ENCODE results near the gene EPX. TPM values are rescaled to one million over a fixed set of nuclear protein-coding genes. Genes with fewer than 3 reads are reported as not detected.

Gene EPX
- polyA plus RNA-seq, 1 experiment = not detected

- H3K27ac ChIP-seq (ENCODE audit: low read depth, low read length) = no peak overlapping the region
- DNase-seq (ENCODE audit: low read depth, low spot score) = no peak
- TF ChIP-seq CTCF (IDR thresholded peaks at IDR 0.05; ENCODE audit: low read depth, low read length) = no peak
- ChIA-PET POLR2A (no interaction called here), CTCF (interaction anchor here (1.6 kb wide), 1 partner anchor 9 kb away, joined by 7 read pairs; no protein-coding TSS in a partner anchor)
- peaks cover 5% of the 10 kb centered on the region for H3K27me3 ChIP-seq (ENCODE audit: control insufficient read depth, insufficient read depth, low read length)
- H3K9me3 ChIP-seq (ENCODE audit: control insufficient read depth, insufficient read depth, low read length) = no peaks in the 10 kb centered on the region; the same call in 1 of the 2 replicates
- H3K4me3 ChIP-seq (ENCODE audit: low read depth, low read length) = no peak overlapping the region
These were observed 1.2 kb upstream of the EPX start for GRCh38 chr17:58191241-58191896.

GRCh38 chr17:58193641-58194255 is 1.2 kb downstream of the EPX start:
- no peak overlapping the region for H3K27ac ChIP-seq (ENCODE audit: low read depth, low read length)
- no peak for DNase-seq (ENCODE audit: low read depth, low spot score)
- peaks cover 3% of the 10 kb centered on the region for H3K27me3 ChIP-seq (ENCODE audit: control insufficient read depth, insufficient read depth, low read length)
- TF ChIP-seq CTCF (IDR thresholded peaks at IDR 0.05; ENCODE audit: low read depth, low read length) = no peak
- H3K4me3 ChIP-seq (ENCODE audit: low read depth, low read length) = no peak overlapping the region
- no peaks in the 10 kb centered on the region; the same call in 1 of the 2 replicates for H3K9me3 ChIP-seq (ENCODE audit: control insufficient read depth, insufficient read depth, low read length)
- POLR2A ChIA-PET = no interaction called here
- CTCF ChIA-PET = no interaction called here

- Histone ChIP-seq H3K27ac (ENCODE audit: low read depth, low read length) (no peak overlapping the region), H3K27me3 (ENCODE audit: control insufficient read depth, insufficient read depth, low read length) (peaks cover 6% of the 10 kb centered on the region), H3K4me3 (ENCODE audit: low read depth, low read length) (no peak overlapping the region), H3K9me3 (ENCODE audit: control insufficient read depth, insufficient read depth, low read length) (no peaks in the 10 kb centered on the region; the same call in 1 of the 2 replicates)
- DNase-seq (ENCODE audit: low read depth, low spot score) = no peak
- CTCF ChIA-PET = no interaction called here
- POLR2A ChIA-PET = no interaction called here
- TF ChIP-seq CTCF (IDR thresholded peaks at IDR 0.05; ENCODE audit: low read depth, low read length) = no peak
These were observed 3.1 kb downstream of the EPX start for GRCh38 chr17:58195518-58196123.

- no peaks in the 10 kb centered on the region; the same call in 1 of the 2 replicates for H3K9me3 ChIP-seq (ENCODE audit: control insufficient read depth, insufficient read depth, low read length)
- peaks cover 6% of the 10 kb centered on the region for H3K27me3 ChIP-seq (ENCODE audit: control insufficient read depth, insufficient read depth, low read length)
- no peak overlapping the region for H3K4me3 ChIP-seq (ENCODE audit: low read depth, low read length)
- H3K27ac ChIP-seq (ENCODE audit: low read depth, low read length) = no peak overlapping the region
- POLR2A ChIA-PET = no interaction called here
- DNase-seq (ENCODE audit: low read depth, low spot score) = no peak
- TF ChIP-seq CTCF (IDR thresholded peaks at IDR 0.05; ENCODE audit: low read depth, low read length) = no peak
- CTCF ChIA-PET = no interaction called here
These were observed 4.1 kb downstream of the EPX start for GRCh38 chr17:58196610-58197009.
